DMS53 (cell line): ENCODE results near the gene RAB26.
"Not testable (repeated sequence)": the region's sequence is repeated elsewhere in the genome, so short reads cannot be mapped to it uniquely, and the experiment has no call there.

Source experiments
- DNase-seq: peaks from one replicate; lab custom pipeline; 2025; lab: John Stamatoyannopoulos, UW

RAB26 gene

GRCh38 chr16:2196162-2196980 lies 47.9 kb downstream of the RAB26 start, which contains the start of gene CASKIN1:
TSS of gene CASKIN1 (minus strand) at chr16:2196605. CDS start at chr16:2196432, 173 bp downstream.
- peak; percentile 71 for DNase-seq

- no peak for DNase-seq
Observed at GRCh38 chr16:2196981-2197511, 48.6 kb downstream of the RAB26 start.

GRCh38 chr16:2197765-2198164 lies 49.3 kb downstream of the RAB26 start:
- no peak for DNase-seq

DNA sequence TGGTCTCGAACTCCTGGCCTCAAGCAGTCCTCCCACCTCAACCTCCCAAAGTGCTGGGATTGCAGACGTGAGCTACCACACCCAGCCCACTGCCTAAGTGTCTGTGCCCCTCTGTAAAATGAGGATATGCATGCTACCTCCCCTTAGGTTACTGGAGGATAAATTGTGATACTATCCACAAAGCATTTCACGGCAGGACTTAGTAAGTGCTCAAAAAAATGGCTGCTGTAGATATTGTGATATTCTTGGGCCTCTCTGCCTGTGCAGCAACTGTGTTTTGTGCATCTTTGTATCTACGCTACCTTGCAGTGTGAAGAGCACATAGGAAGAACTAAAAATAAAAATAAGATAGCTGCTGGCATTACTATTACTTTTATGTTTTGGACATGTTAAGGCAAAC lies 49.9 kb downstream of the RAB26 start:
- DNase-seq, result no peak

GRCh38 chr16:2199095-2199494 lies 50.7 kb downstream of the RAB26 start:
- no peak for DNase-seq

GRCh38 chr16:2199621-2200139 lies 51.3 kb downstream of the RAB26 start:
- no peak for DNase-seq

DNA sequence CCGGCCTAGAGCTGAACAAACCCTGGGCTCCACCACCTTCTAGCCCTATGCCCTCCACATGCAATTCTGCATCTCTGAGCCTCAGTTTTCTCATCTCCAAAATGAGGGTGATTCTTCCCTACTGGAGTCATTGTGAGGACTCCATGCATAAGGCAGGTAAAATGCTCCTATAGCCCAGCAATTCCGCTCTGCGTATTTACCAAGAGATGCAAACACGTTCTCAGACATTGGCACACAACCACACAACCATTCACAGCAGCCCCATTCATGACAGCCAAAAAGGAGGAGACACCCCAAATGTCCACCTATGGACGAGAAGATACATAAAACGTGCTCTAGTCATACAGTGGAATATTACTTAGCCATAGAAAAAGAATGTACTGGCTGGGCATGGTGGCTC lies 51.9 kb downstream of the RAB26 start:
- no peak for DNase-seq

DNA sequence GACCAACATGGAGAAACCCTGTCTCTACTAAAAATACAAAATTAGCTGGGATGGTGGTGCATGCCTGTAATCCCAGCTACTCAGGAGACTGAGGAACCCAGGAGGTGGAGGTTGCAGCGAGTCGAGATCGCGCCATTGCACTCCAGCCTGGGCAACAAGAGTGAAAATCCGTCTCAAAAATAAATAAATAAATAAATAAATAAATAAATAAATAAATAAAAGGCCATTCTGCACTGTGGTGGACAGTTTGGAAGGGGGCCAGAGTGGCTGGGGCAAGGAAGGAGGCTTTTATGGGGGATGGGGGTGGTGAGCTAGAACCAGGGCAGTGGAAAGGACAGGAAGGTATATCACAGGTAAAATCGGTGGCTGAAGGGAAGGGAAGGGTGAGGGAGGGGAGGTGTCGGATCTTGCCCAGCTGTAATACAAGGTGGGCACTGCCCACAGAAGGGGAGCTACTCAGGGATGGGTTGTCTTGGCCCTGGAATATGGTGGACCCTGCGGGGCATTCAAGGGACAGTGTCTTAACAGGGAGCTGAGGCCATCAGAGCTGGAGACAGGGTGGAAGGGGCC lies 54.8 kb downstream of the RAB26 start:
- not testable (repeated sequence) for DNase-seq
